Measurements from ENCODE around the gene UBAP1.
"Not testable (repeated sequence)": the region's sequence is repeated elsewhere in the genome, so short reads cannot be mapped to it uniquely, and the experiment has no call there.

Gene UBAP1

DNA sequence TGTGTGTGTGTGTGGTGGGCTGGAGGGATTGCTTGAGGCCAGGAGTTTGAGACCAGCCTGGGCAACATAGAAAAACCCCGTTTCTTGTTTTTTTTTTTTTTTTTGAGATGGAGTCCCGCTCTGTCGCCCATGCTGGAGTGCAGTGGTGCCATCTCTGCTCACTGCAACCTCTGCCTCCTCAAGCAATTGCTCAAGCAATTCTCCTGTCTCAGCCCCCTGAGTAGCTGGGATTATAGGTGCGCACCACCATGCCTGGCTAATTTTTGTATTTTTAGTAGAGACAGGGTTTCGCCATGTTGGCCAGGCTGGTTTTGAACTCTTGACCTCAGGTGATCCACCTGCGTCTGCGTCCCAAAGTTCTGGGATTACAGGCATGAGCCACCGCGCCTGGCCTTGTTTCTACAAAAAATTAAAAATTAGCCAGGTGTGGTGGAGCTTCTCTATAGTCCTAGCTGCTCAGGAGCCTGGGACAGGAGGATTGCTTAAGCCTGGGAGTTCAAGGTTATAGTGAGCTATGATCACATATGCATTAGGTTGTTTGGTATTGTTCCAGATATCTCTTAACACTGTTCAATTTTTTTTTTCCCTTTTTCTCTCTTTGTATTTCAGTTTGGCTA is 47.4 kb downstream of the UBAP1 start:
- not testable (repeated sequence) for DNase-seq

DNA sequence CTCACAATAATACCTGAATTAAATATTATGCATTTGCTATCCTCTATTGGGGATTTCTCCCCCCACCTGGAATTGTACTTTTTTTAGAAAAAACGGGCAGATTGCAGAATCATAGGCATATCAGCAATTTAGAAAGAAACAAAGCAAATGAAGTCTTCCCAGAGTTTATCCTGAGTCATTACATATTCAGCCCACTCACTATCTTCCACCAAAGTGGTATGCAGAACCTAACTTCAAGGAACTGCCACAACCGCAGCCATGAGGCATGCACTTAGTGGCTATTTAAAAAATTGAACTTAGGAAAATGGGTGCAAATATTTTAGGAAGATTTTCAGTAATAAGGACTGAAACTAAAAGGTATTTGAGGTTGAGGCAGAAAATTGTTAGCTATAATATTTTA is 48.6 kb downstream of the UBAP1 start:
- DNase-seq = no peak

DNA sequence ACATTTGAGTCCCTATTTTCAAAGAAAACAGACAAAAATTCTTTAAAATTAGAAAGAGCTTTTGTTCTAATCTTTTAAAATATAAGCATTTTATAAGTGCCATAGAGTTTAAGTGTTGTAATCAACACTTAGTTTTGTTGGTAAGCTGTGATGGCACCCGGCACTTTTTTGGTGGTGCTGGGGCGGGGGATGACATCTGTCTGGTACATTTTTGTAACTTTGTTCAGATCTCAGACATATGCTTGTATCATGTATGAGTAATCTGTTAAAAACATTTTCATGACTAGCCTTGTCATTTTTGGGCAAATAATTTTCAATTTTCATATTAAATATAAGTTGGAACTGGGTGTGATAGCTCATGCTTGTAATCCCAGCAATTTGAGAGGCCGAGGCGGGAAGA is 51.7 kb downstream of the UBAP1 start:
- no peak for DNase-seq

DNA sequence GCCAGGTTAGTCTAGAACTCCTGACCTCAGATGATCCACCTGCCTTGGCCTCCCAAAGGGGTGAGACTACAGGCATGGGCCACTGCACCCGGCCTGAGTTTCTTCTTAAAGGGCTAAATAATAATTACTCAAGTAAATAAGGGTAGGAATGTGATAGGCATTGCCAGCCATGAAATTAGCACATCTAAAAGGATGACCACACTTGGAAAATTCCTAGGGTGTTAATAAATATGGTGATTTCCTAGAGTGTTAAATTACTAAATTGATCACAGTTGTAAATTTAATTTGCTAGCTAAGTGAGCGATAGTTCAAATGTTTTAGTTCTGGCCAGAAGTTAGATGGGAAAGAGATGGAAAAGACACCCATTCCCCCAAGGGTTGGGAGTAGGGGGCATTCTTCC is 53.4 kb downstream of the UBAP1 start:
- no peak for DNase-seq

DNA sequence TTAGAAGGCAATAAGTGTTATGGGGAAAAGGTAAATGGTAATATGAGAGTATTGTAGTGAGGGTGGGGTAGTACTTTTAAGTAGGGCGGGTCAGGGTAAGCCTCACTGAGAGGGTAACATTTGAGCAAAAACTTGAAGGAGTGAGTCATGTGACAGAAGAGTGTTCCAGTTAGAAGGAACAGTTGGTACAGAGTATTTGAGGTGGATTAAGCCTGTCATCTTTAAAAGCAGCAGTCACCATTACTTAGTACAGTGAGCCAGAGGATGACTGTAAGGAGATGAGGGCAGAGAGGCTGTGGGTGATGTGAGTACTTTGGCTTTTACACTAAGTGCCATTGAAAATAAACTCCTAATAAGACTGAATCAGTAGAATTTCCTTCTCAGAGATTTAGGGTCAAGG is 54.8 kb downstream of the UBAP1 start:
- no peak for DNase-seq

DNA sequence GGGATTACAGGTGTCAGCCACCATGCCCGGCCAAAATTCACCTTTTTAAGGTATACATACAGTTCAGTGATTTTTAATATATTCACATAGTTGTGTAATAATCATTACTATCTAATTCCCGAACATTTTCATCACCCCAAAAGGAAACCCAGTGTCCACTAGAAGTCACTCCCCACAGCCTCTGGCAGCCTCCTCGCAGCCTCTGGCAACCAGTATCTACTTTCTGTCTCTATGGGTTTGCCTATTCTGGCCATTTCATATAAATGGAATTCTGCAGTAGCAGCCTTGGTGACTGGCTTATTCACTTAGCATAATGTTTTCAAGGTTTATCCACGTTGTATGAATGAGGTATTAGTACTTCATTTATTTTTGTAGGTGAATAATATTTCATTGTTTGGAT is 59.0 kb downstream of the UBAP1 start:
- no peak for DNase-seq

DNA sequence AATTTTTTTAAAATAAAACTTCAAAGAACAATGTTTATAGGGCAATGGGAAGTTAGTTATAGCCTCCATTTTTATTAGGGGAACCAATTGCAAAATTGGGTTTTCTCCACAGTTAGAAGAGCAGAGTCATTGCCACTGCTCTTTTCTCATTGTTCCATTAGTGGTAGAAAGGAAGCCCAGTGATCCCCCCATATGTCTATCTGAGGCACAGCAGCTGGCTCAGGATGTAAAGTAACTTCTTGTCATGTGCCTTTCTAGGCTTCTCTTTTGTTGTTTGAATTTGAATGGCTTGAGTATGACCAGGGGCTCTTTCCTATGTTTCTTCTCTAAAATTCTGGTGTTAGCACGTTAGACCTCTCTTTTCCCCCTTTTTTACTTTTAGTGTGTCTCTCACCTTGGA is 61.2 kb downstream of the UBAP1 start:
- DNase-seq = no peak

DNA sequence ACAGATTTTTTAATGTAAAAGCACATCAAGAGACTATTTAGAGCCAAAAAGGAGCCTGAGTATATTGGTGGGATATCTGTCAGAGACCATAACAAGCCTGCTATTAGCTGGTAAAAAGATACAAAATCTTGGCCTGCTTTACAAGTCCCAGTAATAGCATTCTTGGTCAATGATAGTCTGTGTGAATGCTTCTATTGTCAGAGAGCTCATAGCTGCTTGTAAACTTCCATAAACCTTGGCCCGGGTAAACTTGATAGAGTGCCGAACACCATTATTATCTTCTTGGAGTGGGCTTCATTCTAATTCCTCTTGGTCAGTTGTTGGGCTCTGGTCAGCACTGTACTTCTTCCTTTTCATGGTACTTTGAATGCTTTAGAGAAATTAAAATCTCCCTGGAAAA is 64.0 kb downstream of the UBAP1 start:
- no peak for DNase-seq

DNA sequence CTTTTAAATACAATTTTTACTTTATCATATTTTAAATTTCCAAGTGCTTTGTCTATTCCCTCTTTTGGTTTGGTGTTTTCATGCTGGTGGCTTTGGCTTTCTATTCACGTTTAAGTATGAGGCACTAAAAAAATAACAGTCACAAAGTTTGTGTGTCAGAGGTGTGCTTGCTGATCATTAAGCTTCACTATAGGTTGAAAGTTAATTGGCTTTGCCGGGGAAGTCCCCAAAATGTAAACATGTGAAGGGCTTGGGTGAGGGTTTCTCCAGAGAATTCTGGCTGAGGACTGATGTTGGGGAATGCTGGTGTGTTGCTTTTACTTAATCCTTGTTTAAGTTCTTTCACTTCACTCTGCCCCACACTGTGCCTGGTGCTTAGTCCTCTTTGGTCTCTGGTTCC is 66.4 kb downstream of the UBAP1 start:
- DNase-seq = not testable (repeated sequence)

DNA sequence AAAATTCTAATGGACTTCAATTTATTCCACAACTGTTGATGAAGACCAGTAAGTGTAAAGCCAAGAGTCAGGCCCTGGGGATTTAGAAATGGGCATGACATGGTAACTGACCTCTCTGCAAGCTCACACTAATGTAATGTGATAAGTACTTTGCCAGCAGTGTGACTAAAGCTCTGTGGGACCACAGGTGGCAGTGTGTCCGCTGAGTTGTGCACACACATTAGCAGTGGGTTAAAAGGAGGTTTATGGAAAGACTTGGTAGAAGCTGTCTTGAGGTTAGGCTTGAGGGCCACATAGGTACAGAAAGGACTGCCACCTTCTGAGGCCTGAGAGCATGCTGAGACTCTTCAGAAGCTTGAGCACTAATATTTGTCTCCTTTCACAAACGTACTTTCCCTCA is 67.6 kb downstream of the UBAP1 start:
- no peak for DNase-seq

DNA sequence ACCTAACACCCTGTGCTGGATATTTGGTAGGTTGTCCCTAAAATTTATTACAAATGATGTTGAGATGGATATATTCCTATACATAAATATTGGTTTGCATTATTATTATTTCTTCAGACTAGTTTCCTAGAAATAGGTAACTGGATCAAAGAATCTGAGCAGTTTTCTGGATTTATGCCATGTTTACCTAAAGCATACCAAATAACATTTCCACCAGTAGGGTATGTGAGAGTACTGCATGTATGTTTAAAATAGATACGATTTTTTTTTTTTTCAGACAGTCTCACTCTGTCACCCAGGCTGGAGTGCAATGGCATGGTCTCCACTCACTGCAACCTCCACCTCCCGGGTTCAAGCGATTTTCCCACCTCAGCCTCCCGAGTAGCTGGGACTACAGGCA is 68.9 kb downstream of the UBAP1 start:
- DNase-seq = not testable (repeated sequence)

DNA sequence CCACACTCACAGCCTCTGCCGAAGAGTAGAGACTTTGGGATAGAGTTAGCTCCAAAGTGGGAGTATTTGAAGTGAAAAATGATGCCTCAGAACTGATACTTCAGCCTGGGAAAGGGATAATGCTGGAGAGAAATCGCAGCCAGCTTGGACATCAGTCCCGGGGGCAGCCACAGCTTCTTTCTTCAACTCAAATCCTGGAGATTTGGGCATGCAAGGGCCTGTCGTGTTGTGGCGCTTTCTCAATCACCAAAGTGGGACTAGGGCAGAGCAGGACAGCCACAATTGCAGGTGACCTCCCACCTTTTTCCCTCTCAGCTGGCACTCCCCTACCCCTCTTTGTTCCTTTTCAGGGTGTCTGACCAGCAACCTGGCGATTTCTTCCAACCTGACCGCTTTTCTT is 70.4 kb downstream of the UBAP1 start:
- DNase-seq = no peak

DNA sequence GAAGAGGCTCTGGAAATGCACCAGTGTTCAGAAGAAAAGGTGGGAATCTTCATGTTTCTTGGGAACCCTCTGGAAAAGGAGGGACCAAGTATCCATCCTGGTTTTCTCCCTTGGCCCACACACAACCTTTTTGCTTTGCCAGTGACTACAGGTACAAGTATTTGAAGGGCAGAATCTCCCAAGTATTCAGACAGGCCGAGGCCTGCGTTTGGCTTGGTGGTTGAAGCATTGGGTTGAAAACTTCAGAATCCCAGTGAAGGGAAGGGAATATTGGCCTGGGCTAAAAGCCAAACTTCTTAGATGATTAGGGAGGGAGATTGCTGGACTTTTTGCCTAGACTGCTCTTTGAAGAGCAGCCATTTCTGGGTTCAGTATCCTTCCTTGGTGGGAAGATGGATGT is 71.9 kb downstream of the UBAP1 start:
- DNase-seq = no peak

DNA sequence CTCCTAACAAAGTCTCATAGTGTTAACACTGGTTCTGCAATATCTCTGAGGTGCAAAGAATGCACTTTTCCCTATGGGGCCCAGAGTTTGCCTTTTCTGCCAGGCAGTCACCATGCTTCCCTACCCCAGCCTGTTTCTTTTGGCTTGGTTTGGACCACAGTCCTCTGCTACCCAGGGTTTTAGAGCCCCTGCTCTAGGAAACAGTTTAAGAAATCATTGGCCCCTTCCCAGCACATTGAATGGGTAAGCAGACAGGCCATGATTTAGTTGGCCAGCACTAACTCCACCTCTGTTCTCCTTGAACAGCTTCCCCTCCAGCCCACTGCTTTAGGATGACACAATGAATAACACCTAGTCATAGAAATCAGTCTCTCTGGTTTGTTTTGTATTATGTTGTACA is 73.2 kb downstream of the UBAP1 start:
- DNase-seq = no peak

DNA sequence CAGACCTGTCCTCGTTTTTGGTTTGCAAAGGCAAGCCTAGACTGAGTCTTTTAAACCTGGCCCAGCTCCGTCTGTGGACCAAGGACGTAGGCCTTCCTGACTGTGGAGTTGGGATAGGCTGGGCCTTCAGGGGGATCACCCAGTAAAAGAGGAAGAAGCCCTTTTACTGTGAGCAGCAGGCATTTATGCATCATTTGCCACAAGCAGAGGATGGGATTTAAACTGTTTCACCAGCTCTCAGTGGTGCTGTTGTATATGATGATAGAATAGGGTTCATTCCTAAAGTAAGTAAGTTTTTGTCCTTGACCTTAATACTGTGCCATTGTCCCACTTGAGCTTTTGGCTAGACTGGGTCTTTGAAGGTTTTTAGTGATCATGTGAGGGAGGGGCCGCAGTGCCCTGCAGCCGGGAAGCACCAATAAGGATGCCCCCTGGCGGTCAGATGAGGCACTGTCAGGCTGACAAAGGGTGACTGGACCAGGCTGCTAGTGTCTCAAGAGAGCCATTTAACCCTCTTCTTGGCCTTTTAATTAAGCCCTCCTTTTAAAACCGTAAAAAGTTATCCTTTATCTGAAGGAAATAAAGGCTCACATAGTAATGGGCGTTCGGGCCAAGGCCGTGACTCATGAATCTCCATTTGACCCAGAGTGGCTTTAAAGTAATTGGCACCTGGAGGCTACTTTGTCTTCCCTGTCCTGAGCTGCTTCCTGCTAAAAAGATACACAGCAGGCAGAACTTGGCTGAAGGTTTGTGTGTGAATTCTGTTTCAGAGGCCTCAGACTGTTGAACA is 74.0 kb downstream of the UBAP1 start:
- DNase-seq = peak; percentile 51 to 67

DNA sequence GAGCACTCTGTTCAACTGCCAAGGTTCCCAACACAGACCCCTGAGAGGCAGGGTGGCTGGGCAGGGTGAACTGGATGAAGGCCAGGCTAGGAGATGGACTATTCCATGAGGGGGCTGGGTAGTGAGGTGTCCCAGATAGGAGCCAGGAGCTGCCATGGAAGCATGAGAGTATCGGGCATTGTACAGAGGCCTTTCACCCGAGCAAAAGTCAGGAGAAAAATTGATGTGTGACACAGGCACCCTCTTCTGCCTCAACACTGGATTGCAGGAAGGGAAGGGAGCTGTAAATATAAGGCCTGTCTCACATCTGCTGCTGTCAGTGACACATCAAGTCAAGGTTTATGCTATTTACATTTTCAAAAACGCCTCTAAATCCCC is 74.6 kb downstream of the UBAP1 start:
- DNase-seq = peak in 1 of 2 donors; percentile 75

DNA sequence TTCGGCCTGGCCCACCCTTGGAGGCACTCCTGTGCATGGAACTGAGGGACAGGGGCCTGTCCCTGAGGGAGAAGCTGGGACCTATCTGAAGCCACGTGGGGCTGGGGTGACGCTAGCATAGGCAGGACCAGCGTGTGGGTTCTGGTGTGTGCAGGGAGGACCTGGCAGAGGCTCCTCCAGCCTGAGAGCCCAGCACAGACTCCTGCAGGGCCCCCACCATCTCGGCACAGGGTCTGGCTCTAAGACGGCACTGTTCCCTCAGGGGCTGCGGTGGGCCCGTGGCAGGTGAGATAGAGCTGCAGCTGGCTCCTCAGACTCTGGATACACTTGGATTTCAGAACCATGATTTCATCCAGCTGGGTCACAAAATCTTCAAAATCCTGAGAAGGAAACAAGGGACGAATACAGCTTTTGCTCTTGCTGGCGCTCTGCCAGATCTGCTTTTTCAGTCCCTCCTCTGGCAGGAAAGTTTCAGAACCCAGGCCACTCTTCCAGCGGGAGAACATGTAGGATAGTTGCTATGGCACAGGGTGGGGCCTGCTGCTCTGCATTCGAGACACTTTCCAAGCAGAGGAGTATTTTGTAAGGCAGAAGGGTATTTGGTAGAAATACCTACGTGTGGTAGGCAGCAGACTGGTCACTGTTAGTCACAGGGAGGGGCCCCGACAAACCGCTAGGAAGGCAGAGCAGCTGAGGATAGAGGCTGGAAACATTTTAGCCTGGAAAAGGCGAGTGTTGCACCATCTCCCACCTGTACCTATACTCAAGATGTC is 75.5 kb downstream of the UBAP1 start:
- DNase-seq = no peak

DNA sequence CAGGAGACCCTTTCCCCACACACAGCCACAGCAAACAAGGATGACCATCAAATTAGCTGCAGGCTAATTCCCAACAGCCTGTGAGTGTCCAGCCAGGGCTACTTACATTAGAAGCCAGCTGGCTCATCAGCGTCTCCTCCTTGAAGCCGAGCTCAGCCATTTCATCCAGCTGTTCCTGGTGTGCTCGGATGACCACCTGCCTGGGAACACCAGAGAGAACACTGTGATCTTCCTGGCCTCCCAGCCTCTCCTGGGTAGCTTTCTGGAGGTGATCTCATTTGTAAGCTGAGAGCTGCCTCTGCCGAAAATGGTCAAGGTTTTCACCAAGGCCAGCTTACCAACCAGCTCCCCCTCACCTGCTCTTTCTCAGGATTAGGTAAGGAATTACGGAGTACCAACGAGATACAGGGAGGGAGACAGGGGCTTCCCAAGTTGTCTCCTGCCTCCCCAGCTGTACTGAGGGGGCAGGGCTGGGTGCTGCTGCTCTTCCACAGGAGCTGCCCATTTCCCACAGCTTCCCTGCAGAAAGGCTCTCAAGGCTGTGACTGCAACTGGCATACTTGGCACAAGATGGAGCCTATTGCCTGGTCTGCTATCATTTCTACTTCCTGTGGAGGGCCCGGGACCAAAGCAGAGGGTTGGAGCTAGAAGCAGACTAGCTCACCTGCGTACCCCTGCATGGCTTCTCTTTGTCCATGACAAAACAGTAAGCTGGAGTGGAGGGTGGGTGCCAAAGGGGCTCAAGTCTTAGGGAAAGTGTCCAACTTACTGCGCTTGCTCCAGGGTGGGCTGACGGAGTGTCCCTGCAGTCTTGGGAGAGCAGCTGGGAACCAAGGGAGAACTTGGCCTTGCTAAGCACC is 76.4 kb downstream of the UBAP1 start:
- no peak for DNase-seq

DNA sequence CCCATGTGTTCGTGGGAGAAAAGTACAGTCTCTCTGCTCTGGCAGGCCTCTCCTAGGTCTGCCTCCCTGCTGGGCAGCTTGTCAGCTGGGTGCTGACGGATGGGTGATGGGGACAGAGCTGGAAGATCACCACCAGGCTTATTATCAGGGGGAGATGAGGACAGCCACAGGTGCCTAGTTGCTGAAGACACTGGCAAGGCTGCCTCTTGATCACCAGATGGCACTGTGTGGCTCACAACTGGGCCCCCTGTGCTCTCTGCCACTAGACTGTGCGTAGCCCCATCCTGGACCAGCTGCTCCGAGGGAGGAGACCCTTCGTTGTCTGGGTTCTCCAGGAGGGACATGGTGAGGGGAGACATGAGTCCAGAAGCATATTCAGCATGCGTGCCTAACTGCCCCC is 77.3 kb downstream of the UBAP1 start:
- DNase-seq = no peak

DNA sequence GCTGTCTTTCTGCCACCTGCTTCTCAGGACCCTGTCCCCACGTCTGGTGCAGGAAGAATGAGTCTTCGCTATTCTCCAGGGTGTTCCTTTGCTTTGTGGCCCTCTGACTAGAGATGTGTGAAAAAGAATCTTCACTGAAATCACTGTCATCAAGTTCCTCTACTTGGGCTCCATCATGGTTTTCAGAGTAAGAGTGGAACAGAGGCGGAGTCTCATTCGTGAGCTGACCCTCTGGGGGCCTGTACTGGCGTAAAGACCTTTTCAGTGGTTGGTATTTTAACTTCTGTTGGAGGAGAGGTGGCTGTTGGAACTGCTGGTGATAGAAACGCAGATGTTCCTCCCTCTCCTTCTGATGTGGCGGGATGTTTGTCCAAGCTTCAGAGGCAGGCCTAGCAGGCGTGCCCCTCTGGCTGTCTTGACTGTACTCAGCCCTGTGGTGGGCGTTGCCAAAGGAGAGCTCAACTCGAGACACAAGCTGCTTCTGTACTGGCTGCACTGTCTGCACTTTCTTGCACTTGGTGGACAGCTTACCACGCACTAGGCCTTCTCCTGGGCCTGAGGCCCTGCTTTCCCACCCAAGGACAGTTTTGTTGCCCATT is 78.2 kb downstream of the UBAP1 start:
- no peak for DNase-seq

DNA sequence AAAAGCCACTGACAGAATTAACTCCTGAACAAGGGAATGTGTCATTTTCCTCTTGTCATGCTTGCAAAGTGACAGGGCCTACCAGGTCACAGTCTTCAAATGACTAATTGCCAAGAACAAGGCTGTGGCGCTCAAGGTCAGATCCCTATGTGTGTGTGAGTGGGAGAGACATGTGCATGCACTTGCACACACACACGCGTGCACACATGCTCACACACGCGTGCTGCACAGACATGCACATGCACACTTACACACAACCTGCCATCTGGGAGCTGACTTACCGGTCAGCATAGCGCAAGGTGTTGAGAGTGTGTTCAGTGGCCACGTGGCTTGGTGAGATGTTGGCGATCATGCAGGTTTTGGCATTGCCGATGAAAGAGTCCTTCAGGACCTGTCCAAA is 80.5 kb downstream of the UBAP1 start:
- no peak for DNase-seq

DNA sequence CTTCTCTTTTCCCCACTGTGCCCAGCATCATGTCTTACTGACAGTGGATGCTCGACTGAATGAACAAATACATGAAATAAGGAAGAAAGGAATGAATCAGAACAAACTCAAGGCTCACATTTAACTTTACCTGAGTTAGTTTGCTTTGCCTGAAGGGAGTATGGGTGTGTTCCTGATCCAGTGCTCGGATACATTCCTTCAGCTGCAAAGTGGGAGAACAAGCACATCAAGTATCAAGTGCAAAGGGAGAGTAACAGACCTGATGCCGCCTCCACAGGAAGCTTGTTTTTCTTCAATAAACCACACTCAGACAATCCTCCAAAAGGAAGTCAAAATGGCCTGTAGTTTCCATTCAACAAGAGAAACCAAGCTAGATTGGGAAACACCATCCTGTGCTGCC is 84.1 kb downstream of the UBAP1 start:
- no peak for DNase-seq

DNA sequence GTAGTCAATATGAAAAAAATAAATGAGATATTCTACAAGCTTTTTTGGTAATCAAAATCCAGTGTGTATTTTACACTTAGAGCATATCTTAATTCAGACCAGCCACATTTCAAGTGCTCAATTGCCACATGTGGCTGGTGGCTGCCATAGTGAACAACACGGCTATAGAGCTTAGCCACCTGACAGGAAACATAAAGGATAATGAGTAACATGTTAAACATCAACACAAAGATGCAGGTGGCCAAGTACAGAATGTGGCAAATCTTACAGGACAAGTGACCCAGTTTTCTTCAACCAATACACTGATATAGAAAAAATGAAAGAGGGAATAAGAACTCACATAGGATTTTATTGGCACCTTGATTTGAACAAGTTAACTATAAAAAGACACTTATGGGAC is 88.8 kb downstream of the UBAP1 start:
- DNase-seq = no peak

Data from hippocampal formation (tissue), 2 donors.